H1 (cell line): ENCODE data around the gene EML1. TPM values are rescaled to one million over a fixed set of nuclear protein-coding genes. Genes with fewer than 3 reads are reported as not detected.

Source experiments
- CTCF ChIA-PET: fragments of 300-600 bp; sonication (Branson Sonifier 250); formaldehyde crosslinking; loops from one replicate; lab custom pipeline; 2021; ENCODE audit not compliant: partially characterized antibody; lab: Charles Lee
- POLR2A ChIA-PET: fragments of 300-600 bp; sonication (Branson Sonifier 250); formaldehyde crosslinking; loops from one replicate; lab custom pipeline; 2021; ENCODE audit warnings: inconsistent platforms; ENCODE audit not compliant: partially characterized antibody; lab: Charles Lee
- DNase-seq, 2 experiments: peaks; one replicate each; pipeline versions ENCODE4 v3.0.0 to v3.0.0-alpha.2; 2010 to 2022; ENCODE audit warnings: low spot score in 2 of 2, low read depth in 1 of 2, mixed read lengths in 1 of 2
- FAIRE-seq: peaks from 2 replicates; lab custom pipeline; 2011; peaks lifted over from hg19 to GRCh38; lab: Jason Lieb, UNC
- H2AFZ ChIP-seq: 2 replicates; pipeline ENCODE4 v1.8.1; 2012; ENCODE audit warnings: low read length, inconsistent platforms
- H2AK5ac ChIP-seq: 2 replicates; pipeline ENCODE4 v1.6.1; 2013; ENCODE audit warnings: low read depth, low read length
- H2BK120ac ChIP-seq: replicated peaks from 2 replicates; pipeline ENCODE3; 2013; ENCODE audit warnings: low read depth, low read length, inconsistent platforms
- H2BK12ac ChIP-seq: 2 replicates; pipeline ENCODE4 v1.6.1; 2013; ENCODE audit warnings: low read depth, low read length
- H2BK15ac ChIP-seq: 2 replicates; pipeline ENCODE4 v1.6.1; 2013; ENCODE audit warnings: low read length
- H2BK20ac ChIP-seq: 2 replicates; pipeline ENCODE4 v1.6.1; 2013; ENCODE audit warnings: low read length
- H2BK5ac ChIP-seq: 2 replicates; pipeline ENCODE4 v1.6.1; 2013; ENCODE audit warnings: low read depth, low read length
- H3K14ac ChIP-seq: 2 replicates; pipeline ENCODE4 v1.6.1; 2013; ENCODE audit warnings: inconsistent platforms; ENCODE audit not compliant: insufficient read length
- H3K18ac ChIP-seq: 2 replicates; pipeline ENCODE4 v1.6.1; 2013; ENCODE audit warnings: low read length; ENCODE audit errors: extremely low read depth
- H3K23ac ChIP-seq: 2 replicates; pipeline ENCODE4 v1.6.1; 2013; ENCODE audit warnings: inconsistent platforms; ENCODE audit not compliant: insufficient read length
- H3K23me2 ChIP-seq: 2 replicates; pipeline ENCODE4 v1.6.1; 2013; ENCODE audit warnings: low read depth, low read length
- H3K27ac ChIP-seq: 2 replicates; pipeline ENCODE4 v1.6.1; 2011; ENCODE audit warnings: low read depth, low read length, inconsistent platforms
- H3K27me3 ChIP-seq, 4 experiments: replicated peaks in 1 of 4; 1 replicate in 1 of 4; 2 replicates in 3 of 4; pipeline versions ENCODE4 v1.6.1 to v1.8.1; 2011 to 2013; ENCODE audit warnings: low read length in 3 of 4, mild to moderate bottlenecking in 3 of 4, inconsistent platforms in 2 of 4, mixed read lengths in 2 of 4, moderate library complexity in 1 of 4; ENCODE audit not compliant: control insufficient read depth in 3 of 4, insufficient read depth in 3 of 4; ENCODE audit errors: extremely low read depth in 1 of 4
- H3K36me3 ChIP-seq, 4 experiments: 2 replicates each; pipeline versions ENCODE4 v1.6.1 to v1.8.1; 2011 to 2013; ENCODE audit warnings: mild to moderate bottlenecking in 4 of 4, low read length in 3 of 4, moderate library complexity in 2 of 4, control low read depth in 1 of 4, inconsistent platforms in 1 of 4; ENCODE audit not compliant: insufficient read depth in 4 of 4, control insufficient read depth in 2 of 4
- H3K4ac ChIP-seq: replicated peaks from 2 replicates; pipeline ENCODE3; 2013; ENCODE audit warnings: low read length, low read depth, mixed read lengths, inconsistent platforms; ENCODE audit not compliant: insufficient read length
- H3K4me1 ChIP-seq, 4 experiments: replicated peaks in 1 of 4; 1 replicate in 1 of 4; 2 replicates in 3 of 4; pipeline versions ENCODE4 v1.6.1 to v1.8.1; 2011 to 2013; ENCODE audit warnings: low read length in 3 of 4, inconsistent platforms in 2 of 4, mixed read lengths in 1 of 4; ENCODE audit not compliant: insufficient read depth in 4 of 4, control insufficient read depth in 3 of 4
- H3K4me2 ChIP-seq, 2 experiments: 2 replicates each; pipeline versions ENCODE4 v1.6.1 to v1.8.1; 2011 to 2013; ENCODE audit warnings: low read depth in 2 of 2, low read length in 2 of 2, control low read depth in 1 of 2, inconsistent platforms in 1 of 2, mild to moderate bottlenecking in 1 of 2; ENCODE audit not compliant: insufficient read depth in 1 of 2
- H3K4me3 ChIP-seq, 4 experiments: fragments of 200-600, 300-600 bp in 1 of 4; sonication (generic), shearing (Covaris generic), sonication (Bioruptor Twin) in 1 of 4; 2 replicates each; pipeline versions ENCODE4 v1.5.1 to v1.8.1; 2011 to 2016; ENCODE audit warnings: low read length in 4 of 4, low read depth in 3 of 4, control low read depth in 2 of 4, inconsistent platforms in 2 of 4, mild to moderate bottlenecking in 2 of 4, mixed read lengths in 1 of 4, moderate library complexity in 1 of 4; ENCODE audit not compliant: insufficient read depth in 2 of 4; ENCODE audit errors: extremely low read depth in 1 of 4
- H3K56ac ChIP-seq: replicated peaks from 2 replicates; pipeline ENCODE3; 2013; ENCODE audit warnings: low read depth, mild to moderate bottlenecking, mixed read lengths, low read length, inconsistent platforms; ENCODE audit not compliant: insufficient read length
- H3K79me1 ChIP-seq: 2 replicates; pipeline ENCODE4 v1.6.1; 2013; ENCODE audit warnings: low read depth, low read length, control low read depth
- H3K79me2 ChIP-seq, 2 experiments: 2 replicates each; pipeline versions ENCODE4 v1.6.1 to v1.8.1; 2012 to 2013; ENCODE audit warnings: low read length in 2 of 2, mild to moderate bottlenecking in 2 of 2, inconsistent platforms in 1 of 2; ENCODE audit not compliant: insufficient read depth in 2 of 2, control insufficient read depth in 1 of 2
- H3K9ac ChIP-seq, 4 experiments: replicated peaks in 1 of 4; 1 replicate in 1 of 4; 2 replicates in 3 of 4; pipeline versions ENCODE4 v1.6.1 to v1.8.1; 2011 to 2013; ENCODE audit warnings: low read depth in 3 of 4, low read length in 3 of 4, control low read depth in 2 of 4, mild to moderate bottlenecking in 2 of 4, moderate library complexity in 2 of 4, inconsistent platforms in 1 of 4; ENCODE audit errors: extremely low read depth in 1 of 4
- H3K9me3 ChIP-seq, 2 experiments: 2 replicates each; pipeline versions ENCODE4 v1.6.1 to v1.8.1; 2012 to 2013; ENCODE audit warnings: mild to moderate bottlenecking in 2 of 2, moderate library complexity in 2 of 2, control low read depth in 1 of 2, inconsistent platforms in 1 of 2, low read depth in 1 of 2, low read length in 1 of 2, mixed read lengths in 1 of 2; ENCODE audit not compliant: insufficient read depth in 2 of 2
- H4K20me1 ChIP-seq, 2 experiments: replicated peaks in 1 of 2; 2 replicates each; pipeline versions ENCODE3 to v1.8.1; 2011 to 2013; ENCODE audit warnings: inconsistent platforms in 2 of 2, low read length in 2 of 2, mild to moderate bottlenecking in 1 of 2; ENCODE audit not compliant: insufficient read depth in 2 of 2, control insufficient read depth in 1 of 2
- H4K5ac ChIP-seq: 2 replicates; pipeline ENCODE4 v1.6.1; 2013; ENCODE audit warnings: low read length, low read depth, mixed read lengths, inconsistent platforms; ENCODE audit not compliant: insufficient read length
- H4K8ac ChIP-seq: 2 replicates; pipeline ENCODE4 v1.8.0; 2013; ENCODE audit warnings: mild to moderate bottlenecking, moderate library complexity, low read length, inconsistent platforms; ENCODE audit not compliant: insufficient read depth; ENCODE audit errors: extremely low read depth
- H4K91ac ChIP-seq: replicated peaks from 2 replicates; pipeline ENCODE3; 2013; ENCODE audit warnings: low read length, mixed read lengths, inconsistent platforms; ENCODE audit not compliant: insufficient read length
- ASH2L ChIP-seq: fragments of 200-600, 300-600 bp; sonication (generic); IDR thresholded peaks from one replicate; pipeline ENCODE4 v1.7.1; 2017; ENCODE audit warnings: low read length
- EZH2 ChIP-seq: fragments of 200-600 bp; sonication (generic); IDR thresholded peaks from 2 replicates; pipeline ENCODE4 v1.7.1; 2012; ENCODE audit warnings: low read depth, mild to moderate bottlenecking, moderate library complexity, low read length, inconsistent platforms; ENCODE audit not compliant: severe bottlenecking
- HDAC6 ChIP-seq: IDR thresholded peaks from one replicate; pipeline ENCODE4 v1.7.1; 2012; ENCODE audit warnings: low read depth, mild to moderate bottlenecking, inconsistent platforms, low read length, moderate library complexity
- KDM4A ChIP-seq: IDR thresholded peaks from one replicate; pipeline ENCODE4 v1.7.1; 2012; ENCODE audit warnings: low read depth, mild to moderate bottlenecking, moderate library complexity, low read length, inconsistent platforms; ENCODE audit not compliant: severe bottlenecking
- NRF1 ChIP-seq: IDR thresholded peaks from 2 replicates; pipeline ENCODE4 v1.6.1; 2011; ENCODE audit warnings: mild to moderate bottlenecking, low read depth, low read length, improper control_type of control experiment
- SP2 ChIP-seq: IDR thresholded peaks from 2 replicates; pipeline ENCODE4 v1.6.1; 2012; ENCODE audit warnings: mild to moderate bottlenecking, low read length, inconsistent platforms
- WGBS, 2 experiments: shearing (Covaris generic) in 1 of 2; methylation state at CpG; one replicate each; pipeline versions ENCODE4 v1.1.6 to v1.1.7; 2013 to 2015; ENCODE audit warnings: low lambda C conversion rate in 2 of 2, mixed read lengths in 2 of 2, inconsistent platforms in 1 of 2, low coverage in 1 of 2, missing lambda C conversion rate in 1 of 2; ENCODE audit not compliant: insufficient replicate concordance in 2 of 2, insufficient coverage in 1 of 2, insufficient read length in 1 of 2; ENCODE audit errors: extremely low coverage in 1 of 2, missing lambda C conversion rate in 1 of 2; 5-methylcytosine and 5-hydroxymethylcytosine counted together
- polyA plus RNA-seq, 7 experiments: library from polyadenylated mRNA; depleted of rRNA in 3 of 7; stranded (reverse) in 5 of 7; unstranded in 2 of 7; fragments of >200 nt in 5 of 7; fragments of 200-250 nt in 2 of 7; gene quantifications; 1 replicate in 5 of 7; 2 replicates in 1 of 7; 4 replicates in 1 of 7; pipeline versions ENCODE4 v1.2.1 to v1.2.3, GENCODE V29; 2011 to 2013; ENCODE audit warnings: missing spikeins in 2 of 7, mixed read lengths in 2 of 7
- total RNA-seq: library from RNA; stranded (reverse); fragmentation: NEBNext Ultra II Directional; extraction: Animal tissue kit (Norgen Biotek cat#: 25700); gene quantifications from 2 replicates; pipeline ENCODE4 v1.2.1, GENCODE V29; 2021

Gene EML1
- total and polyA plus RNA-seq, 2 of the 8 experiments (the other 6 are each of a cell fraction or from before 2014, with no cell fraction given), result 11.1 to 24.7 TPM

DNA sequence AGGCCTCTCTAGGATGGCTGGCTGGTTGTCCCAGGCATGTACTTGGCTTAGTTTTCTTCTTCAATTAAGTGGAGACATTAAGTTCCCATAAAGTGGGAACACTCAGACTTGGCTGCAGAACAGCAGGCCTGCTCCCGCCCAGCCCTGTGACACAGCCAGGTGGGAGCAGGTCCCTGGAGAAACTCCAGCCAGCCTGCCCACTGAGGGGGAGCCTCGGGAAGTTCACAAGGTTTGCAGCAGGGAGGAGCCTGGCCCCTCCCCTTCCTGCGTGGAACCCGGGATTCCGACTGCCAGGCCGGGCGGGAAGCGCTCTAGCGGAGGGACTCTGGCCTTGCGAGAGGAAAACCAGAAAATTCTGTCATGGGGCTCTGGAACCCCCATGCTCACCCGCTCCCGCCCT lies 173.7 kb downstream of the EML1 start:
- no peak overlapping the region for H2BK20ac ChIP-seq
- no peak overlapping the region for H3K9ac ChIP-seq
- no peak overlapping the region for H2BK5ac ChIP-seq
- H3K79me2 ChIP-seq, result no peaks in the 10 kb centered on the region
- peaks cover 6 to 22% (median 19%) of the 10 kb centered on the region in 4 experiments for H3K27me3 ChIP-seq
- TF ChIP-seq HDAC6 (no peak), ASH2L (no peak), KDM4A (no peak), EZH2 (no peak), NRF1 (no peak), SP2 (no peak)
- POLR2A ChIA-PET, result no interaction called here
- no peak overlapping the region for H3K27ac ChIP-seq
- H3K4me1 ChIP-seq, result peaks cover 0 to 12% (median 5%) of the 10 kb centered on the region in 4 experiments; a peak in 5 of 7 replicates
- H2AFZ ChIP-seq, result no peak overlapping the region
- peak overlapping the region; percentile 52; the same call in 1 of the 2 replicates for H3K18ac ChIP-seq
- H3K56ac ChIP-seq, result no peak overlapping the region
- no peak overlapping the region for H3K14ac ChIP-seq
- no peak overlapping the region for H2AK5ac ChIP-seq
- no peaks in the 10 kb centered on the region for H3K36me3 ChIP-seq
- H3K4ac ChIP-seq, result no peak overlapping the region
- no peak overlapping the region for H3K4me2 ChIP-seq
- no peak overlapping the region for H2BK120ac ChIP-seq
- H4K5ac ChIP-seq, result no peak overlapping the region
- H2BK12ac ChIP-seq, result no peak overlapping the region
- no peak overlapping the region for H3K4me3 ChIP-seq
- H4K20me1 ChIP-seq, result no peaks in the 10 kb centered on the region
- DNase-seq (no peak), FAIRE-seq (no peak)
- no peak overlapping the region for H2BK15ac ChIP-seq
- no peak overlapping the region for H4K8ac ChIP-seq
- no peaks in the 10 kb centered on the region for H3K23me2 ChIP-seq
- WGBS, 2 experiments, result 90% methylated on average over 10 of the region's 12 CpGs; no CpG with 5 or more reads in 1 of the 2 experiments
- peaks cover 0 to 4% of the 10 kb centered on the region in 2 experiments; a peak in 2 of 4 replicates for H3K9me3 ChIP-seq
- no peak overlapping the region for H3K23ac ChIP-seq
- peak overlapping the region; percentile 23 for H4K91ac ChIP-seq
- no peaks in the 10 kb centered on the region for H3K79me1 ChIP-seq
- CTCF ChIA-PET, result interaction anchor here (0.5 to 2.4 kb wide), 3 partner anchors 20 to 70 kb away, joined by 3 to 9 read pairs (median 6); no protein-coding TSS in a partner anchor
